NCI-H2171 (cell line): ENCODE results near the gene ZNF618.

Experiments
- DNase-seq: peaks from one replicate; lab custom pipeline; 2025; lab: John Stamatoyannopoulos, UW

The ZNF618 gene

GRCh38 chr9:114046237-114046755 is 170.2 kb downstream of the ZNF618 start:
- DNase-seq, result no peak

DNA sequence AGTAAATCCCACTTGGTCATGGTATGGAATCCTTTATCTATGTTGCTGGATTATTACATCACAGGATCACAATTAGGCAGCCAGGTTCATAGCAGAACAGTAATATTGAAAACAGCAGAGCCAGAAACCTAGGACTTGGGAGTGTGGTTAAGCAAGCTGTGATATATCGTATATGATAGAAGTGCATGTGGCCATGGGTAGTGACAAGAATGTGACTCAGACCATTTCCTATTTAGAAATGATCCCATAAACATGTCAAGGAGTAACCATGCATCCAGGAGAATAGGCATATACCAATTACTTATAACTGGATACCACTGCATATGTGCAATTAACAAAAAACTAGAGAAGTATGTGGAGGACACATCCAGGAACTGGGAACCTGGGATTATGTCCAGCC is 170.8 kb downstream of the ZNF618 start:
- no peak for DNase-seq

DNA sequence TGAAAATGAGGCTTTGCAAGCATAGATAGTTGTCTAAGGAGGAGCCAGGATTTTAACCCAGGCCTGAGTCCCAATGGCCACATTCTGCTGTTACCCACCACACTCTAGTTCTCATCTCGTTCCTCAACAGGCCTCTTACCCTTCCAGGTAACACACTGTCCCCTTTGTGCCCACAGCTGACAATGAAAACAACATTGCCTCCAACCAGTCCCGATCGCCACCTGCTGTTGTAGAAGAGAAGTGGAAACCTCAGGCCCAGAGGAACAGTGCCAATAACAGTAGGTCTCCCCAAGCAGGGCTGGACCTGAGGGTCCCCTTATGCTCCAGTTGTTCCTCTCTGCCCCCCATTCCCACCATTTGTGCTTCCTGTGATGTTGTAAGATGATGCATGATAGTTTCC is 171.6 kb downstream of the ZNF618 start:
- DNase-seq, result no peak

GRCh38 chr9:114048533-114049415 is 172.7 kb downstream of the ZNF618 start:
- no peak for DNase-seq

DNA sequence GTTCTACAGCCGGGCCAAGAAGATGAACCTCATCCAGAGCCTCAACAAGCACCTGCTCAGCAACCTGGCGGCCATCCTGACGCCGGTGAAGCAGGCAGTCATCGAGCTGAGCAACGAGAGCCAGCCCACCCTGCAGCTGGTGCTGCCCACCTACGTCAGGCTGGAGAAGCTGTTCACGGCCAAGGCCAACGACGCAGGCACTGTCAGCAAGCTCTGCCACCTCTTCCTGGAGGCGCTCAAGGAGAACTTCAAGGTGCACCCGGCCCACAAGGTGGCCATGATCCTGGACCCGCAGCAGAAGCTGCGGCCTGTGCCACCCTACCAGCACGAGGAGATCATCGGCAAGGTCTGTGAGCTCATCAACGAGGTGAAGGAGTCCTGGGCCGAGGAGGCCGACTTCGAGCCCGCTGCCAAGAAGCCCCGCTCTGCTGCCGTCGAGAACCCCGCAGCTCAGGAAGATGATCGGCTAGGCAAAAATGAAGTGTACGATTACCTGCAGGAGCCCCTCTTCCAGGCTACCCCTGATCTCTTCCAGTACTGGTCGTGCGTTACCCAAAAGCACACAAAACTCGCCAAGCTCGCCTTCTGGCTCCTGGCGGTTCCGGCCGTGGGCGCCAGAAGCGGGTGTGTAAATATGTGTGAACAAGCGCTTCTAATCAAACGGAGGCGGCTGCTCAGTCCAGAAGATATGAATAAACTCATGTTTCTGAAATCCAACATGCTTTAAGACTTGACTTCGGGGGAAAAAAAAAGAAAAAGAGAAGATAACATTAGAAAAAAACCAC is 173.5 kb downstream of the ZNF618 start:
- no peak for DNase-seq

GRCh38 chr9:114050226-114050568 is 174.1 kb downstream of the ZNF618 start:
- DNase-seq, result no peak

DNA sequence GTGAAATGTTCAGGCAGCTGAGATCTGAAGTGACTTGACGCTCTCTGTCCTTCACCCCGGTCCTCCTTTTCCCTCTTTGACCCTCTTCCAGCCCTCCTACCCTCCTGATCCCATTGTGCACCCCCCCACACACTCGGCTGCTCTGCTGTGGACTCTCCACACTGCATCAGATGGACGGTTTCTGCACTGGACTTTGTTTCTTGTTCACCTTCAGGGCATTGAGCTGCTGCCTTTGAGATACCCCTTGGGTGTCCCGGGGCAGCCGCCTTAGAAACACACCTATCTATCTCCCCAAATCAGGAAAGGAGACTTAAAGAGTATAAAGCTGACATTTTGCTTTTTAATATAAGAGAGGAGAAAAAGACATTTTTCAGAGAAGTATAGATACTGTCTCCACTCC is 174.5 kb downstream of the ZNF618 start:
- DNase-seq, result no peak

DNA sequence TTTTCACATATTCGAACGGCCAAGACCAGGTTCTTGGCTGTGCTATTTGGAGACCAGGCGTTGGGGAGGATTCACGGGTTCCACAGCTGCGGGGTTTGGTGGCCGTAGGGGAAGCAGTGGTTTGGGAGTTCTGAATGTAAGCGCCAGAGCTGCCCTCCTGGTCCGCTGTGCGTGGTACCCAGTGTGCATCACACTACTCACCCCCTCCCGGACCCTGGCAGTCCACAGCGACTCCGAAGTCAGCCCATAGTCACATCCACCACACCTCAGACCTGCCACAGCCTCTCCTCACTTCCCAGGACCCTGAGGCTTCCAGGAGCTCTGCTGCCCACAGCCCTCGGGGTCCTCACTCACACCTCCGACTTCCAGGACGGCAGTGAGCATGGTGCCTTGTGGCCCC is 175.2 kb downstream of the ZNF618 start:
- DNase-seq, result no peak

GRCh38 chr9:114051706-114052105 is 175.6 kb downstream of the ZNF618 start:
- DNase-seq, result no peak

DNA sequence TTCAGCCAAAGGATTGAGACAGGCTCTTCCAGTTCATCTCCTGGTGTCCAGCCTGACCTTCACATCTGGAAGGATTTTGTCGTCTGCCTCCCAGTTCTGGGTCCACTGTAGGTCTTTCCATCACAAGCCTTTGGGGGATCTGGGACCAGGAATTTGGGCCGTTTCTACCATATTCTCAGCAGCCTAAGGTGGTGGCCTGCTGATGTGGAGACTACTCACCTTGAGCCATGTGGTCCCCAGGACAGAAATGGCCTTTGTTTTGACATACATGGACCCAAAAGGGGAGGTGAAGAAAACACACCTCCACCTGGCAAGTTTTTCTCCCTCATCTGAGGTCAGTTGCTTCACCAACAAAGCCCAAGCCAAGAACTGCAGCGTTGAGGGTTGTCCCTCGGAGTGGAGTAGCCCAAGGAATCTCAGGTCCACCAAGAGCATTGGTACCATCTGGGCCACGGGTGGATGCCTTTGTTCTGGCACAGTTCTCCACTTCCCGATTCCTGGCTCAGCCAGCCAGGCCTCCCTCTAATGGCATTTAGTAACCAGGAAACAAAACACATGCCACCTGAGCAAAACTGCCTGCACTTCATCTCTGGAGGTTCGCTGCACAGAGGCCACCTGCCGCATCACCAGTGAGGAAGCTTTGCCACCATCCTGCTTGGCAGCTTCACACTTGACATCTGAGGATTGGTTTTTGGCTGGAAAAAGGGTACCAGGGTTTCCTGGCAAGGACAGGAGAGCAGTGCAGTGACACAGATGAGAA is 177.3 kb downstream of the ZNF618 start:
- DNase-seq, result no peak

- no peak for DNase-seq
Observed at GRCh38 chr9:114054191-114054690, 178.1 kb downstream of the ZNF618 start.

DNA sequence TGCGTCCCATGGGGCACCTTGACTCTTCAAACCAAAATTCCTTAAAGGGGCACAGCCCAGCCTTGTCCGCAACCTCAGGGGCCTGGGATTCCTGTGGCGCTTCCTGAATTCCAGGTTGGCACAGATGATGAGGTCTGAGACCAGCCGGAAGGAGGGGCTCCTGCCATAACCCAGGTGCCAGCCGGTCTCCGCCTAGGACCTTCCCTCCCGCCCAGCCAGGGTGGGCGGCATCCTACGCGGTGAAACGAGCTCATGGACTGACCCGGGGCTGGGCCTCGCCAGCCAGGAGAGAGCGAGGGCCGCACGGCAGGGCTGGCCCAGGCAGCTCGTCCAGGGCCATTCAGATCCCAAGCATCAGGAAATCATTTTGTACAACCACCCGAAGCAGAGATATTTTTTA is 179.0 kb downstream of the ZNF618 start:
- DNase-seq, result no peak

DNA sequence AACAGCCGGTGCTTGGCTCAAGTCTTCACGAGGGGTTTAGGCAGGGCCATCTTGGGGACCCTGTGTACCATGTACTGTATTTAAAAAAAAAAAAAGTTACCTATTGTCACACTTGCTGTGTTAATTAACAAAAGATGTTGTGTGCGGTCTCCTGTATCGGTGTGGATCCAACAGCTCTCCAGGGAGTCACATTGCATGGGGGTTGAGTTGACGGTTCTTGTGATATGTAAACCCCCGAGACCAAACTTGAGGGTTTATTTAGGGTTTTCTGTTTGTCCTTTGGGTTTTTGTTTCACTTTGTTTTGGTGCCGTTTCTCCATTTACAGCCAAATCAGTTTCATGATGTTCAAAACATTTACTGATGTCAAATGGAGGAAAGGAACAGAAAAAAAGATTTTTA is 179.8 kb downstream of the ZNF618 start:
- no peak for DNase-seq

DNA sequence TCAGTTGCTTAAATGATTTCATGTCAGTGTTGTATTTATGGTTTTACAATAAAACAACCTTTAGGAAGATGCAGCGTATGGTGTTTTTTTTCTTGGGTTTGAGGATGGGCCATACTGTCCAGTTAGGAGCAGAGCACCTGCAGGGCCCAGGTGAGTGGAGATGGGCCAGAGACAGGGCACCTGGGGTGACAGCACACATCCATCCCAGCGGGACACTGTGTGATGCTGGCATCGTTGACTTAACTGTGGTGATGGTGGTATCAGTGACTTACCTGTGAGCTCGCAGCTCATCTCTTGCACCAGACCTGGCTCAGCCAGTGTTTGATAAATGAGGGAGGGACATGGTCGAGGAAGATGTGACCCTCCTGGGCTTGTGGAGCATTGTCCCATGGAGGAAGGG is 180.4 kb downstream of the ZNF618 start:
- DNase-seq, result no peak

- no peak for DNase-seq
Observed at GRCh38 chr9:114057161-114057885, 181.2 kb downstream of the ZNF618 start.

GRCh38 chr9:114058688-114059046 is 182.6 kb downstream of the ZNF618 start:
- DNase-seq, result no peak

DNA sequence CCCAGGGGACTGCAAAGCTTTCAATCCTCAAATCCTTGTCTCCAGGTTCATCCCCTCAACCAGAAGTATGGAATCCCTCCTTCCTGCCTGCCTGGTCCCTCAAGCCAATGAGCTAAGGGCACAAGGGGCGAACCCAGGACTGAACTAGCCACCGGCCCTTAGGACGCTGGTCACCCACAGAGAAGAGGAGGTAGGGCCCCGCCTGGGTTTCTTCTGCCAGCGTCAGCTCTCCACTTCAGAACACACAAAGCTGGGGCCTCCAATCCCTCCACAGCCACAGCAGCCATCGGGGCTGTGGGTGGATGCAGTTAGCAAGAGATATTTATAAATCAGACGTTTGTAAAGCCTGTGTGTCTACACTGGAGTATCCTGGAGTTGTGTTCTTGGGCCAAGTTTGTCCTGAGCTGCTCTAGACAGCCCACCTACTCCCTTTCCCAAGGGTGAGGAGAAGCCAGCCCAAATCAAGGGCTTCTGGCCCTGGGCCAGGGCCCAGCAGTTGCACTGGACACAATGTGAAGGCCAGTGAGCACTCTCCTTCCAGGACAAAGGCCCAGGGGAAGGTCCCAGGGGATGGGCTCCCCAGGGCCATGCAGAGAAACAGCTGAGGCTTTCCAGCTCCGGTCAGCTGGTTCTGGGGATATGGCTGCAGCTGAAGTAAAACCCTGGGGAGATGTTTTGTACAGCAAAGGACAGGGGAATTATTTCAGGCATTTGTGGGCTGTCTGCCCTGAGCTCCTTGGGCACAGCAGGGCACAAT is 183.1 kb downstream of the ZNF618 start:
- DNase-seq, result no peak

DNA sequence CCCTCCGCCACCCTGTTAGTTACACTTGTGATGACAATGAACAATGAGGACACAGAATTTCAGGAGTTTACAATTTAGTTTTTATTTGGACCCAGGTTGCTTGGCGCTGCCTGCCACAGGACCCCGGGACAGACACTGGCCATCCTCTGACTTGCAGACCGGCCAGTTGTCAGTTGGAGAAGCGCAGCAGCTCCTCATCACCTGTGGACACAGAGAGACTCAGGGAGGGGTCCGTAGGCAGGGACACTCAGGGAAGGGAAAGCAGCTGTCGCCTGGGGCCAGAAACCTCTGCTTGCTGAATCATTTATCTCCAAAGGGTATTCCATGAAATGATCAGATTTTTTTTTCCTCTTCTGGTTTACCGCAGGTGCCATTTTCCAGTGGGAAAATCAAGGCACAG is 184.0 kb downstream of the ZNF618 start:
- no peak for DNase-seq

GRCh38 chr9:114060711-114061110 is 184.6 kb downstream of the ZNF618 start:
- no peak for DNase-seq

GRCh38 chr9:114061292-114061691 is 185.2 kb downstream of the ZNF618 start:
- DNase-seq, result no peak
